GM12801 (cell line): ENCODE results near the gene DNAJC7.

Source experiments
- TF ChIP-seq, protein P1 (sequence below): IDR thresholded peaks from one replicate; pipeline ENCODE4 v1.5.1; 2011; ENCODE audit warnings: control low read depth; ENCODE audit not compliant: insufficient read length; ENCODE audit errors: extremely low read depth

The DNAJC7 gene

DNA sequence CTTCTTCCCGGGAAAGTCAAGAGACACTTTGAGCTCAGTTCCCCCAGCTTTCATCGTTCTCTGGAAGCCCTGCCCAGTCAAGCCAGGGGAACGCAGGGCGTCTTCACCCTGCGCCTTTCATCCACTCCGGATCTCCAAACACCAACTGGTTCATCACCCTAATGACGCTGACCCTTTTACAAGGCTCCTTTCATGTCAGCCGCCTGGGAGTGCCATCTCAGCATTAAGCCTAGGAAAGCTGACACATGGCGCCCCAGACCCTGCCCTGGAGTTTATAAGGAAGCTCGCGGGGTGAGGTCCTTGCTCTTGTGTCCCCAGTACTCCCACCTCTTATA lies 594 bp upstream of the DNAJC7 start:
- TF ChIP-seq, protein P1, sequence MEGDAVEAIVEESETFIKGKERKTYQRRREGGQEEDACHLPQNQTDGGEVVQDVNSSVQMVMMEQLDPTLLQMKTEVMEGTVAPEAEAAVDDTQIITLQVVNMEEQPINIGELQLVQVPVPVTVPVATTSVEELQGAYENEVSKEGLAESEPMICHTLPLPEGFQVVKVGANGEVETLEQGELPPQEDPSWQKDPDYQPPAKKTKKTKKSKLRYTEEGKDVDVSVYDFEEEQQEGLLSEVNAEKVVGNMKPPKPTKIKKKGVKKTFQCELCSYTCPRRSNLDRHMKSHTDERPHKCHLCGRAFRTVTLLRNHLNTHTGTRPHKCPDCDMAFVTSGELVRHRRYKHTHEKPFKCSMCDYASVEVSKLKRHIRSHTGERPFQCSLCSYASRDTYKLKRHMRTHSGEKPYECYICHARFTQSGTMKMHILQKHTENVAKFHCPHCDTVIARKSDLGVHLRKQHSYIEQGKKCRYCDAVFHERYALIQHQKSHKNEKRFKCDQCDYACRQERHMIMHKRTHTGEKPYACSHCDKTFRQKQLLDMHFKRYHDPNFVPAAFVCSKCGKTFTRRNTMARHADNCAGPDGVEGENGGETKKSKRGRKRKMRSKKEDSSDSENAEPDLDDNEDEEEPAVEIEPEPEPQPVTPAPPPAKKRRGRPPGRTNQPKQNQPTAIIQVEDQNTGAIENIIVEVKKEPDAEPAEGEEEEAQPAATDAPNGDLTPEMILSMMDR: no peak

DNA sequence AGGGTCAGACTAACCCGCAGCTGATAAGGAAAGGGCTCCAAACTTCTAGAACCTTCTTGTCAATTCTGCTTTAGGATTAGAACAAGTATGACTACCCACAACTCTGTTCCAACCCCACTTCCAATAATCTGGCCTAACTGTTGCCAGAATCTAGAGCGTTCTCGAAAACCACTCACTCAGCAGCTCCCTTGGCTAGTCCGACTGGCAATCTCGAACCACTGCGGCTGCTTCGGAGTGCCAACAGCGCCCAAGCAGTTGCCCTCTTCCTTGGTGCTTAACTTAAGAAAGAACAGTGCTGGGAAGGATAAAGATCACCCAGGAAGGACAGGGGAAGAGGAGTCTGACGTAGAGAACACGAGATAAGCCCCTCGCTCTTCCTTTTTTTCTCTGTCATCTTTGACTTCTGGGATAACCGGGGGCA lies 818 bp downstream of the DNAJC7 start:
- TF ChIP-seq, protein P1: no peak

DNA sequence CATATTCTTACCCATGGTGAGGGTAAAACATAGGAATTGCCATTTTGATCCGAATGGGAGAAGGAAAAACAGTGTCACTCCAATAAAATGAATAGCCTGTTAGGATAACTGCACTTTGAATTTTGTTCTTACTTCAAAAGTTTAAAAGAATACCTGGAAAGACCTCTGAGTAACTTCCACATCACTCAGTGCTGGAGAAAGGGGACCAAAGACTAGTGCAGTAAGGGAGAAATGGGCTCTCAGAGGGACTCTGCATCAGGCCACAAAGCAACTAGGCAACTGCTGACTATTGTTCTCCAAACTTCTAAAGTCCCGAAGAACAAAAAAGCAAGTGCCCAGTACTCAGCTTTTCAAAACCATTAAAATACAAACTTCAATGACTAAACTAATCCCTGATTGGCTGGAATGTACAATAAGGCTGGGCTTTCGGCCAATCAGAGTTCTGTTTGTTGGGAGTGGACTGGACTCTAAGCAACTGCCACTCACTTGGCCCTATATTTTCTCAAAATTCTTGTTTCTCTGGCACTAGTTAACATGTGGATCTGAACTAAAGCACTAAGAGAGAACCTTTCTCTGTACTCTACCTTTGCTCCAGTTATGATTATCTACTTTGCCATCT lies 6.2 kb downstream of the DNAJC7 start:
- TF ChIP-seq, protein P1: no peak

DNA sequence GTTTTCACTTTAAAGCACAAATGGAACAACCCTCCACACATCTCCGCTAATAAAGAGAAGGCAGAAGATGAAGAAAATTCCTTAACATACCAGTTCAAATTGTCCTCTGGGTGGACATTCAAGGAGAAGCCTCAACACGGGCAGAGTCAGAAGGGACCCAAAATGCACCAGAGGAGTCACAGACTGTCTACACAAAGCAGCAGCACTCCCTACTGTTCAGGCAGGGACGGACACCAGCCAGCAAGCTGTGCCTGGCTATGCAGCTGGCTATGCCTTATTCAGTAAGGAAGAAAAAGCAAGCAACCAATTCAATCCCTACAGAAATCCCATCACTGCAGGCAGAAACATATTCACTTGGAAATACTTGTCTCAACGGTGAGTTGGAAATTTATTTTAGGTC lies 8.1 kb downstream of the DNAJC7 start:
- TF ChIP-seq, protein P1: no peak

DNA sequence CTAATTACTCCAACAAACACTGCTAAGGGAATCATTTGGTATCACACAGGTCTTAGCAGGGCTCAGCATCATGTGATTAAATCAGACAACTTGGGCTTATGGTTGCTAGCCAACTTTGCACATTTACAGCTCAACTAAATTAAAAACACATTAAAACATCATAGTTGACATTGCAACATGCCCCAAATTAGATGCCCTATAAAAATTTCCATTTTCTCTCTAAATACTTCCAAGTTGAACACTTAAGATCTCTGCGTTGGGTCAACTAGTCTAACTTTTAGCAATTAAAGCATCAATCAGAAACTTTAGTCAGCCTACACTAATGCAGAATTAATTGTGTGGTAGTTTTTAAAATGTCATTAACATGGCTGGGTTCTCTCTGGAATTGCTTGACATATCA lies 12.1 kb downstream of the DNAJC7 start:
- TF ChIP-seq, protein P1: no peak

DNA sequence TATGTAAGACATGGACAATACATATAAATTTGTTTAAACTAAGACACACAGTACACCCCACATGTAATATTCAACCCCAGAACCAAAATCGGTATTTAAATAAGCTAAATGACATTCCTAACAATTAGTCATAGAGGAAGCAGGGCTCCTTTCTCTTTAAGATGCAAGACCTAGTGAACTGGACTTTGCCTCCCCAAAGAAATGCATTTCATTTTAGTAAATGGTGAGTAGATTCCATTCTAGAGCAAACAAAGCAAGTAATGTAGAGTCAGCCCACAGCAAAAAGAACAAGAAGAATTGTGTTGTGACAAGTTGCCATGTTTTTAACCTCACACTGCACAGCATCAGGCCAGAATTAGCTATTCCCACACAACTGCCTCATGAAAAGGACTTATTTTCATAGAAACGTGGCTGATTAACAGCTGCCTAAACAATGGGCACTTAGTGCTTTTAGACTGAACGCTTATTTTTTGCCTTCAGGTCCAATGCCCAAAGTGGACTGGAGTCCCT lies 14.4 kb downstream of the DNAJC7 start:
- TF ChIP-seq, protein P1: no peak

- TF ChIP-seq, protein P1: no peak
These were observed 15.0 kb downstream of the DNAJC7 start for GRCh38 chr17:42002175-42002791.
